Measurements from ENCODE around the gene GABARAPL1. TPM values are rescaled to one million over a fixed set of nuclear protein-coding genes. Genes with fewer than 3 reads are reported as not detected.

Gene GABARAPL1
- total and polyA plus RNA-seq, 2 of the 13 experiments (the other 11 are each of a cell fraction or from before 2014, with no cell fraction given), result 7.9 to 26.1 TPM

DNA sequence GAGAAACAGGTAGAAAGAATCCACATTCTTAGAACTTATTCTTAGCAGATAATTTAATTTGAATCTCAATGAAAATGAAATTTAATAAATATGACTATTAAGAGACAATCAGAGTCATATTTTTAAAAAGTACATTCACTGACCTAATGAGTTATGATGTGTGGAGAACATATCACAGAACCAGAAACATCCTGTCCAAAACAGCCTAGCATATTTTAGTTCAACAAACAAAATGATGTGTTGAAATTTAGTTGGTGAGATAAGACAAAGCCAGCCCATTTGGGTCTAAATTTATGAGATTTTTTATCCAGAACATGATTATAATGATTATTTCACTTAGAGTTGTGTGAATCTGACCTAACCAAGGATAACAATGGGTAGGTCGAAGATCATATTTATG is 25.8 kb downstream of the GABARAPL1 start (continued):
- TF ChIP-seq, protein P1, sequence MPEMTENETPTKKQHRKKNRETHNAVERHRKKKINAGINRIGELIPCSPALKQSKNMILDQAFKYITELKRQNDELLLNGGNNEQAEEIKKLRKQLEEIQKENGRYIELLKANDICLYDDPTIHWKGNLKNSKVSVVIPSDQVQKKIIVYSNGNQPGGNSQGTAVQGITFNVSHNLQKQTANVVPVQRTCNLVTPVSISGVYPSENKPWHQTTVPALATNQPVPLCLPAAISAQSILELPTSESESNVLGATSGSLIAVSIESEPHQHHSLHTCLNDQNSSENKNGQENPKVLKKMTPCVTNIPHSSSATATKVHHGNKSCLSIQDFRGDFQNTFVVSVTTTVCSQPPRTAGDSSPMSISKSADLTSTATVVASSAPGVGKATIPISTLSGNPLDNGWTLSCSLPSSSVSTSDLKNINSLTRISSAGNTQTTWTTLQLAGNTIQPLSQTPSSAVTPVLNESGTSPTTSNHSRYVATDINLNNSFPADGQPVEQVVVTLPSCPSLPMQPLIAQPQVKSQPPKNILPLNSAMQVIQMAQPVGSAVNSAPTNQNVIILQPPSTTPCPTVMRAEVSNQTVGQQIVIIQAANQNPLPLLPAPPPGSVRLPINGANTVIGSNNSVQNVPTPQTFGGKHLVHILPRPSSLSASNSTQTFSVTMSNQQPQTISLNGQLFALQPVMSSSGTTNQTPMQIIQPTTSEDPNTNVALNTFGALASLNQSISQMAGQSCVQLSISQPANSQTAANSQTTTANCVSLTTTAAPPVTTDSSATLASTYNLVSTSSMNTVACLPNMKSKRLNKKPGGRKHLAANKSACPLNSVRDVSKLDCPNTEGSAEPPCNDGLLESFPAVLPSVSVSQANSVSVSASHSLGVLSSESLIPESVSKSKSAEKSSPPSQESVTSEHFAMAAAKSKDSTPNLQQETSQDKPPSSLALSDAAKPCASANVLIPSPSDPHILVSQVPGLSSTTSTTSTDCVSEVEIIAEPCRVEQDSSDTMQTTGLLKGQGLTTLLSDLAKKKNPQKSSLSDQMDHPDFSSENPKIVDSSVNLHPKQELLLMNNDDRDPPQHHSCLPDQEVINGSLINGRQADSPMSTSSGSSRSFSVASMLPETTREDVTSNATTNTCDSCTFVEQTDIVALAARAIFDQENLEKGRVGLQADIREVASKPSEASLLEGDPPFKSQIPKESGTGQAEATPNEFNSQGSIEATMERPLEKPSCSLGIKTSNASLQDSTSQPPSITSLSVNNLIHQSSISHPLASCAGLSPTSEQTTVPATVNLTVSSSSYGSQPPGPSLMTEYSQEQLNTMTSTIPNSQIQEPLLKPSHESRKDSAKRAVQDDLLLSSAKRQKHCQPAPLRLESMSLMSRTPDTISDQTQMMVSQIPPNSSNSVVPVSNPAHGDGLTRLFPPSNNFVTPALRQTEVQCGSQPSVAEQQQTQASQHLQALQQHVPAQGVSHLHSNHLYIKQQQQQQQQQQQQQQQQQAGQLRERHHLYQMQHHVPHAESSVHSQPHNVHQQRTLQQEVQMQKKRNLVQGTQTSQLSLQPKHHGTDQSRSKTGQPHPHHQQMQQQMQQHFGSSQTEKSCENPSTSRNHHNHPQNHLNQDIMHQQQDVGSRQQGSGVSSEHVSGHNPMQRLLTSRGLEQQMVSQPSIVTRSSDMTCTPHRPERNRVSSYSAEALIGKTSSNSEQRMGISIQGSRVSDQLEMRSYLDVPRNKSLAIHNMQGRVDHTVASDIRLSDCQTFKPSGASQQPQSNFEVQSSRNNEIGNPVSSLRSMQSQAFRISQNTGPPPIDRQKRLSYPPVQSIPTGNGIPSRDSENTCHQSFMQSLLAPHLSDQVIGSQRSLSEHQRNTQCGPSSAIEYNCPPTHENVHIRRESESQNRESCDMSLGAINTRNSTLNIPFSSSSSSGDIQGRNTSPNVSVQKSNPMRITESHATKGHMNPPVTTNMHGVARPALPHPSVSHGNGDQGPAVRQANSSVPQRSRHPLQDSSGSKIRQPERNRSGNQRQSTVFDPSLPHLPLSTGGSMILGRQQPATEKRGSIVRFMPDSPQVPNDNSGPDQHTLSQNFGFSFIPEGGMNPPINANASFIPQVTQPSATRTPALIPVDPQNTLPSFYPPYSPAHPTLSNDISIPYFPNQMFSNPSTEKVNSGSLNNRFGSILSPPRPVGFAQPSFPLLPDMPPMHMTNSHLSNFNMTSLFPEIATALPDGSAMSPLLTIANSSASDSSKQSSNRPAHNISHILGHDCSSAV (CRISPR knock-in tag; IDR thresholded peaks at IDR 0.05; ENCODE audit: borderline replicate concordance), result no peak
- TF ChIP-seq, protein P2, sequence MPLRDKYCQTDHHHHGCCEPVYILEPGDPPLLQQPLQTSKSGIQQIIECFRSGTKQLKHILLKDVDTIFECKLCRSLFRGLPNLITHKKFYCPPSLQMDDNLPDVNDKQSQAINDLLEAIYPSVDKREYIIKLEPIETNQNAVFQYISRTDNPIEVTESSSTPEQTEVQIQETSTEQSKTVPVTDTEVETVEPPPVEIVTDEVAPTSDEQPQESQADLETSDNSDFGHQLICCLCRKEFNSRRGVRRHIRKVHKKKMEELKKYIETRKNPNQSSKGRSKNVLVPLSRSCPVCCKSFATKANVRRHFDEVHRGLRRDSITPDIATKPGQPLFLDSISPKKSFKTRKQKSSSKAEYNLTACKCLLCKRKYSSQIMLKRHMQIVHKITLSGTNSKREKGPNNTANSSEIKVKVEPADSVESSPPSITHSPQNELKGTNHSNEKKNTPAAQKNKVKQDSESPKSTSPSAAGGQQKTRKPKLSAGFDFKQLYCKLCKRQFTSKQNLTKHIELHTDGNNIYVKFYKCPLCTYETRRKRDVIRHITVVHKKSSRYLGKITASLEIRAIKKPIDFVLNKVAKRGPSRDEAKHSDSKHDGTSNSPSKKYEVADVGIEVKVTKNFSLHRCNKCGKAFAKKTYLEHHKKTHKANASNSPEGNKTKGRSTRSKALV (CRISPR knock-in tag; IDR thresholded peaks at IDR 0.05), result no peak
- no peak for TF ChIP-seq RBAK (CRISPR knock-in tag; IDR thresholded peaks at IDR 0.05)
- TF ChIP-seq, protein P3, sequence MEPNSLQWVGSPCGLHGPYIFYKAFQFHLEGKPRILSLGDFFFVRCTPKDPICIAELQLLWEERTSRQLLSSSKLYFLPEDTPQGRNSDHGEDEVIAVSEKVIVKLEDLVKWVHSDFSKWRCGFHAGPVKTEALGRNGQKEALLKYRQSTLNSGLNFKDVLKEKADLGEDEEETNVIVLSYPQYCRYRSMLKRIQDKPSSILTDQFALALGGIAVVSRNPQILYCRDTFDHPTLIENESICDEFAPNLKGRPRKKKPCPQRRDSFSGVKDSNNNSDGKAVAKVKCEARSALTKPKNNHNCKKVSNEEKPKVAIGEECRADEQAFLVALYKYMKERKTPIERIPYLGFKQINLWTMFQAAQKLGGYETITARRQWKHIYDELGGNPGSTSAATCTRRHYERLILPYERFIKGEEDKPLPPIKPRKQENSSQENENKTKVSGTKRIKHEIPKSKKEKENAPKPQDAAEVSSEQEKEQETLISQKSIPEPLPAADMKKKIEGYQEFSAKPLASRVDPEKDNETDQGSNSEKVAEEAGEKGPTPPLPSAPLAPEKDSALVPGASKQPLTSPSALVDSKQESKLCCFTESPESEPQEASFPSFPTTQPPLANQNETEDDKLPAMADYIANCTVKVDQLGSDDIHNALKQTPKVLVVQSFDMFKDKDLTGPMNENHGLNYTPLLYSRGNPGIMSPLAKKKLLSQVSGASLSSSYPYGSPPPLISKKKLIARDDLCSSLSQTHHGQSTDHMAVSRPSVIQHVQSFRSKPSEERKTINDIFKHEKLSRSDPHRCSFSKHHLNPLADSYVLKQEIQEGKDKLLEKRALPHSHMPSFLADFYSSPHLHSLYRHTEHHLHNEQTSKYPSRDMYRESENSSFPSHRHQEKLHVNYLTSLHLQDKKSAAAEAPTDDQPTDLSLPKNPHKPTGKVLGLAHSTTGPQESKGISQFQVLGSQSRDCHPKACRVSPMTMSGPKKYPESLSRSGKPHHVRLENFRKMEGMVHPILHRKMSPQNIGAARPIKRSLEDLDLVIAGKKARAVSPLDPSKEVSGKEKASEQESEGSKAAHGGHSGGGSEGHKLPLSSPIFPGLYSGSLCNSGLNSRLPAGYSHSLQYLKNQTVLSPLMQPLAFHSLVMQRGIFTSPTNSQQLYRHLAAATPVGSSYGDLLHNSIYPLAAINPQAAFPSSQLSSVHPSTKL (CRISPR knock-in tag; IDR thresholded peaks at IDR 0.05), result no peak
- TF ChIP-seq, protein P4, sequence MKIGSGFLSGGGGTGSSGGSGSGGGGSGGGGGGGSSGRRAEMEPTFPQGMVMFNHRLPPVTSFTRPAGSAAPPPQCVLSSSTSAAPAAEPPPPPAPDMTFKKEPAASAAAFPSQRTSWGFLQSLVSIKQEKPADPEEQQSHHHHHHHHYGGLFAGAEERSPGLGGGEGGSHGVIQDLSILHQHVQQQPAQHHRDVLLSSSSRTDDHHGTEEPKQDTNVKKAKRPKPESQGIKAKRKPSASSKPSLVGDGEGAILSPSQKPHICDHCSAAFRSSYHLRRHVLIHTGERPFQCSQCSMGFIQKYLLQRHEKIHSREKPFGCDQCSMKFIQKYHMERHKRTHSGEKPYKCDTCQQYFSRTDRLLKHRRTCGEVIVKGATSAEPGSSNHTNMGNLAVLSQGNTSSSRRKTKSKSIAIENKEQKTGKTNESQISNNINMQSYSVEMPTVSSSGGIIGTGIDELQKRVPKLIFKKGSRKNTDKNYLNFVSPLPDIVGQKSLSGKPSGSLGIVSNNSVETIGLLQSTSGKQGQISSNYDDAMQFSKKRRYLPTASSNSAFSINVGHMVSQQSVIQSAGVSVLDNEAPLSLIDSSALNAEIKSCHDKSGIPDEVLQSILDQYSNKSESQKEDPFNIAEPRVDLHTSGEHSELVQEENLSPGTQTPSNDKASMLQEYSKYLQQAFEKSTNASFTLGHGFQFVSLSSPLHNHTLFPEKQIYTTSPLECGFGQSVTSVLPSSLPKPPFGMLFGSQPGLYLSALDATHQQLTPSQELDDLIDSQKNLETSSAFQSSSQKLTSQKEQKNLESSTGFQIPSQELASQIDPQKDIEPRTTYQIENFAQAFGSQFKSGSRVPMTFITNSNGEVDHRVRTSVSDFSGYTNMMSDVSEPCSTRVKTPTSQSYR (CRISPR knock-in tag; IDR thresholded peaks at IDR 0.05; ENCODE audit: borderline replicate concordance), result no peak
